Type B pancreatic cell (in vitro differentiated cells): Measurements from ENCODE around the gene MFSD2A. TPM values are rescaled to one million over a fixed set of nuclear protein-coding genes. Genes with fewer than 3 reads are reported as not detected.

Experiments used
- DNase-seq: peaks from one replicate; pipeline ENCODE4 v3.0.0; 2021; ENCODE audit warnings: mixed read lengths; ENCODE audit not compliant: unreplicated experiment; ENCODE audit errors: extremely low spot score
- H3K27ac Mint-ChIP-seq: 2 replicates; pipeline ENCODE4 v1.8.0; 2021; ENCODE audit warnings: mild to moderate bottlenecking, mixed read lengths
- H3K27me3 Mint-ChIP-seq: 2 replicates; pipeline ENCODE4 v1.8.0; 2021; ENCODE audit warnings: mixed read lengths
- H3K36me3 Mint-ChIP-seq: 2 replicates; pipeline ENCODE4 v1.8.0; 2021; ENCODE audit warnings: mixed read lengths
- H3K4me1 Mint-ChIP-seq: one replicate; pipeline ENCODE4 v1.8.0; 2021; ENCODE audit warnings: mixed read lengths; ENCODE audit not compliant: unreplicated experiment
- H3K4me3 Mint-ChIP-seq: 2 replicates; pipeline ENCODE4 v1.8.0; 2021; ENCODE audit warnings: mild to moderate bottlenecking, mixed read lengths
- H3K9me3 Mint-ChIP-seq: 2 replicates; pipeline ENCODE4 v1.8.0; 2021; ENCODE audit warnings: mixed read lengths
- total RNA-seq: library from RNA; stranded (reverse); gene quantifications from 2 replicates; pipeline ENCODE4 v1.2.1, GENCODE V29; 2021; ENCODE audit warnings: low replicate concordance
- TF ChIP-seq, protein P1 (sequence below): fragments of 200-600 bp; sonication (generic); conservative IDR thresholded peaks from 2 replicates; pipeline ENCODE4 v1.5.0; 2021; ENCODE audit warnings: antibody characterized with exemption, mild to moderate bottlenecking

Gene MFSD2A
- total RNA-seq, 1 donor from 2014 or later, result 6.1 TPM

DNA sequence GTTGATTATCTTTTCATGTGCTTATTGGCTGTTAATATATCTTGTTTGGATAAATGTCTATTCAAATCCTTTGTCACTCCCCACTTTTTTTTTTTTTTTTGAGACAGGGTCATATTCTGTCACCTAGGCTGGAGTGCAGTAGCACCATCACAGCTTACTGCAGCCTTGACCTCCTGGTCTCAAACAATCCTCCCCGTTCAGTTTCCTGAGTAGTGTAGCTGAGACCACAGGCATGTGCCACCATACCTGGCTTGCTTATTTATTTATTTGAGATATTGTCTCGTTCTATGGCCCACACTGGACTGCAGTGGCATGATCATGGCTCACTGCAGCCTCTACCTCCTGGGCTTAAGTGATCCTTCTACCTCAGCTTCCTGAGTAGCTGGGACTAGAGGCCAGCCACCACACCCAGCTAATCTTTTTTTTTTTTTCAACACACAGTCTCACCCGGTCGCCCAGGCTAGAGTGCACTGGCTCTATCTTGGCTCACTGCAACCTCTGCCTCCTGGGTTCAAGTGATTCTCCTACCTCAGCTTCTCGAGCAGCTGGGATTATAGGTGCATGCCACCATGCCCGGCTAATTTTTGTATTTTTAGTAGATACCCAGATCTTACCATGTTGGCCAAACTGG is 39.3 kb upstream of the MFSD2A start:
- Mint-ChIP-seq H3K27ac (no peak overlapping the region), H3K4me1 (no peaks in the 10 kb centered on the region), H3K4me3 (no peak overlapping the region), H3K36me3 (no peaks in the 10 kb centered on the region), H3K27me3 (peaks cover 7% of the 10 kb centered on the region), H3K9me3 (no peaks in the 10 kb centered on the region)
- TF ChIP-seq, protein P1, sequence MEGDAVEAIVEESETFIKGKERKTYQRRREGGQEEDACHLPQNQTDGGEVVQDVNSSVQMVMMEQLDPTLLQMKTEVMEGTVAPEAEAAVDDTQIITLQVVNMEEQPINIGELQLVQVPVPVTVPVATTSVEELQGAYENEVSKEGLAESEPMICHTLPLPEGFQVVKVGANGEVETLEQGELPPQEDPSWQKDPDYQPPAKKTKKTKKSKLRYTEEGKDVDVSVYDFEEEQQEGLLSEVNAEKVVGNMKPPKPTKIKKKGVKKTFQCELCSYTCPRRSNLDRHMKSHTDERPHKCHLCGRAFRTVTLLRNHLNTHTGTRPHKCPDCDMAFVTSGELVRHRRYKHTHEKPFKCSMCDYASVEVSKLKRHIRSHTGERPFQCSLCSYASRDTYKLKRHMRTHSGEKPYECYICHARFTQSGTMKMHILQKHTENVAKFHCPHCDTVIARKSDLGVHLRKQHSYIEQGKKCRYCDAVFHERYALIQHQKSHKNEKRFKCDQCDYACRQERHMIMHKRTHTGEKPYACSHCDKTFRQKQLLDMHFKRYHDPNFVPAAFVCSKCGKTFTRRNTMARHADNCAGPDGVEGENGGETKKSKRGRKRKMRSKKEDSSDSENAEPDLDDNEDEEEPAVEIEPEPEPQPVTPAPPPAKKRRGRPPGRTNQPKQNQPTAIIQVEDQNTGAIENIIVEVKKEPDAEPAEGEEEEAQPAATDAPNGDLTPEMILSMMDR, result no peak
- no peak for DNase-seq

DNA sequence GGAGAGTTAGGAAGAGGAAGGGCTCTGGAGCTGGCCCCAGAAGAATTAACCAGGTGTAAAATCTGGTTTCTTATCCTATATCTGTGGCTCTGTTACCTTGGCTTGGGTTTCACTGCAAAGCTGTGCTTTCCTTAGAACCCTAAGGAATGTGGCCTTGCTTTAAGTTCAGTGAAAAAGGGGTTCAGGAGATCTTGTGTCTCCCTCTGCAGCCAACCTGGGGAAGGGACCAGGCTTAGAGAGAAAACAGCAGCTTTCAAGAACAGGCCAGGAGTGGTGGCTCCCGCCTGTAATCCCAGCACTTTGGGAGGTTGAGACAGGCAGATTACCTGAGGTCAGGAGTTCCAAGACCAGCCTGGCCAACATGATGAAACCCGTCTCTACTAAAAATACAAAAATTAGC is 37.1 kb upstream of the MFSD2A start:
- H3K9me3 Mint-ChIP-seq, result no peaks in the 10 kb centered on the region
- peaks cover 9% of the 10 kb centered on the region for H3K4me1 Mint-ChIP-seq
- no peak overlapping the region for H3K4me3 Mint-ChIP-seq
- H3K27me3 Mint-ChIP-seq, result peaks cover 24% of the 10 kb centered on the region
- no peak overlapping the region for H3K27ac Mint-ChIP-seq
- DNase-seq, result no peak
- no peaks in the 10 kb centered on the region for H3K36me3 Mint-ChIP-seq
- TF ChIP-seq, protein P1, result no peak

DNA sequence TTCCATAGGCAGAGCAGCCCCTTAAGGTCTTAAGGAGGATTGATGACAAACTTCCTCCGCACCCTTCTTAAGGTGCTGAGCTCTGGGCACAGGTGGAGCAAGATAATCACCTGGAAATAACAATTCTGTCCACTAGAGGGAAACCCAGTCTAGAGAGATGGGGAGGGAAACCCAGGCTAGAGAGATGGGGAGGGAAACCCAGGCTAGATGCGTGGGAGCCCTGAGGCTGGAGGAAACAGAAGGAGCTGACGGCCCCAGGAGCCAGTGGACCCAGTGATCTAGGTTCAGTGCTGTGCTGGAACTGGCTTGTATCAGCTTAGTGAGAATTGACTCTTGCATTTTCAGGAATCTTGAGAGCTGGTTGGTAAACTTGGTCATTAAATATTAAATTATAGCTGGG is 35.4 kb upstream of the MFSD2A start:
- TF ChIP-seq, protein P1, result peak; percentile 73
- Mint-ChIP-seq H3K27ac (no peak overlapping the region), H3K4me3 (no peak overlapping the region), H3K36me3 (no peaks in the 10 kb centered on the region), H3K9me3 (no peaks in the 10 kb centered on the region), H3K27me3 (peaks cover 36% of the 10 kb centered on the region), H3K4me1 (peaks cover 9% of the 10 kb centered on the region)
- no peak for DNase-seq

DNA sequence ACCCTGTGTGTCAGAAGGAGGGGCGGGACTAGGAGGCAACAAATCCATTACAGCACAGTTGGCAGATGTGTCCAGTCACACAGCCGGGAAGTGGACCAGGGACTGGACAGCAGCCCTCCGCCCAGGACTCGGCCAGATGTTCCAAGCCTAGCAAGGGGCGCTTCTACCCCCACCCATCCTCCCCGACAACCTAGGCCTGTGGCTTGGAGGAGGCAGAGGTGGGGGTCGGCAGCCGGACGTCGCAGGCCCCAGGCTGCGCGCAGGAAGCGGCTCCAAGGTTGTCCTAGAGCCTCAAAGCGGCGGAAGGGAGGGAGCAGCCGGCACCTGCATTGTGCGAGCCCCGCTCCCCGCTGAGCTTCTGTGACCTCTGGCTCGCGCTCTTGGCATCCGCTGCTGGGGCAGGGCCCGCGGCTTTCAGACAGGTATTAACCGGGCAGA is 32.7 kb upstream of the MFSD2A start:
- no peaks in the 10 kb centered on the region for H3K9me3 Mint-ChIP-seq
- no peak for DNase-seq
- no peak overlapping the region for H3K27ac Mint-ChIP-seq
- TF ChIP-seq, protein P1, result no peak
- H3K27me3 Mint-ChIP-seq, result peaks cover 49% of the 10 kb centered on the region
- H3K36me3 Mint-ChIP-seq, result no peaks in the 10 kb centered on the region
- H3K4me3 Mint-ChIP-seq, result peak overlapping the region; percentile 35
- peaks cover 18% of the 10 kb centered on the region for H3K4me1 Mint-ChIP-seq

DNA sequence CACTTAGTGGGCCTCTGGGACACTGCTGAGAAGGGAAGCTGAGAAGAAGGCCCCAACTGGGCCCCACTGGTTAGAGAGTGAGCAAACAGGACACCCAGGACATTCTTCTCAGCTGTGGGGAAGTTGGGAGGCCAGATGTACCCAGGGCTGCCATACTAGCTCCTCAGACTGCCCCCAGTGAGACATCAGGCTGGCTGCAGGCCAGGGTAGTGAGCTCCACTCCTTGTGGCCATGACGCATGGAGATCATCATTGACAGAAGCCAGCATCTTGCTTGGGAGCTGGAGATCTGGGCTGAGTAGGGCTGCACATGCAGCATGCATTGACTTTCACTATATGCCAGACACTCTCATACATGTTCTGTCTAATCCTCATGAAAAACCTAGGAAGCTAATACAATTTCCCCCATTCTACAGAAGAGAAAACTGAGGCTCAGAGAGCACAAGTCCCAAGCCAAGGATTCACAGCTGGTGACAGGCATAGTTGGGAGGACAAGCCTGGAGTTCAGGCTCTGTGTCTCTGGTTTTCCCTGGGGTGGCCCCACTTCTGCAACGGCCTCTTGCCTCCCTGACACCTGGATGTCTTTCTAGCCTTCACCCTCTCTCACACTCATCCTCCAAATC is 29.1 kb upstream of the MFSD2A start:
- Mint-ChIP-seq H3K4me3 (no peak overlapping the region), H3K27me3 (peaks cover 42% of the 10 kb centered on the region), H3K27ac (no peak overlapping the region), H3K9me3 (no peaks in the 10 kb centered on the region), H3K4me1 (peaks cover 18% of the 10 kb centered on the region), H3K36me3 (no peaks in the 10 kb centered on the region)
- no peak for DNase-seq
- TF ChIP-seq, protein P1, result no peak
